ENCODE measurements around the gene POLR2E. TPM values are rescaled to one million over a fixed set of nuclear protein-coding genes. Genes with fewer than 3 reads are reported as not detected.

Gene POLR2E
- total RNA-seq, 1 donor = 70.2 TPM

DNA sequence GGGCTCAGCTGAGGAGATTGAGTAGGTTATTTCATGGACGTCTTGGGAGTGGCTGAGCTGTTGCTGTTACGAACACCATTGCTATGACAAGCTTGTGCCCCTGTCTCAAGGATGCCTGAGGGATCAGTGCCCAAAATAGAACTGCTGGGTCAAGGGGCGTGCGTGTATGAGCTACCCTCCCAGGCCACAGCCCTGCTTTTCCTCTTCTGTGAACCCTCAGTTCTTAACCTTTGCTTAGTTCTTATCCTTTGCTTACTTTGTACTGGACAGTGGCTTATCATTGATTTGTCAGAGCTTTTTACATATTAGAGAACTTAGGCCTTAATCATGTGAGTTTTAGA lies 19.2 kb downstream of the POLR2E start:
- Histone ChIP-seq H3K4me3 (ENCODE audit: insufficient read depth, low read length) (no peak overlapping the region), H3K27me3 (ENCODE audit: insufficient read depth, low read length) (peaks cover 10% of the 10 kb centered on the region), H3K36me3 (ENCODE audit: insufficient read depth, low read length) (no peaks in the 10 kb centered on the region), H4K20me1 (ENCODE audit: insufficient read depth, low read length) (no peaks in the 10 kb centered on the region), H3K9me3 (ENCODE audit: low read depth, low read length) (no peaks in the 10 kb centered on the region), H3K27ac (ENCODE audit: low read depth, low read length) (no peak overlapping the region), H3K79me2 (ENCODE audit: insufficient read depth, low read length) (no peaks in the 10 kb centered on the region), H3K4me2 (ENCODE audit: insufficient read depth, low read length) (no peak overlapping the region), H3K4me1 (ENCODE audit: insufficient read depth, low read length) (no peaks in the 10 kb centered on the region), H2AFZ (ENCODE audit: low read length) (no peak overlapping the region)
- DNase-seq (ENCODE audit: insufficient read length, low spot score, missing footprints) = no peak
- TF ChIP-seq, protein P1, sequence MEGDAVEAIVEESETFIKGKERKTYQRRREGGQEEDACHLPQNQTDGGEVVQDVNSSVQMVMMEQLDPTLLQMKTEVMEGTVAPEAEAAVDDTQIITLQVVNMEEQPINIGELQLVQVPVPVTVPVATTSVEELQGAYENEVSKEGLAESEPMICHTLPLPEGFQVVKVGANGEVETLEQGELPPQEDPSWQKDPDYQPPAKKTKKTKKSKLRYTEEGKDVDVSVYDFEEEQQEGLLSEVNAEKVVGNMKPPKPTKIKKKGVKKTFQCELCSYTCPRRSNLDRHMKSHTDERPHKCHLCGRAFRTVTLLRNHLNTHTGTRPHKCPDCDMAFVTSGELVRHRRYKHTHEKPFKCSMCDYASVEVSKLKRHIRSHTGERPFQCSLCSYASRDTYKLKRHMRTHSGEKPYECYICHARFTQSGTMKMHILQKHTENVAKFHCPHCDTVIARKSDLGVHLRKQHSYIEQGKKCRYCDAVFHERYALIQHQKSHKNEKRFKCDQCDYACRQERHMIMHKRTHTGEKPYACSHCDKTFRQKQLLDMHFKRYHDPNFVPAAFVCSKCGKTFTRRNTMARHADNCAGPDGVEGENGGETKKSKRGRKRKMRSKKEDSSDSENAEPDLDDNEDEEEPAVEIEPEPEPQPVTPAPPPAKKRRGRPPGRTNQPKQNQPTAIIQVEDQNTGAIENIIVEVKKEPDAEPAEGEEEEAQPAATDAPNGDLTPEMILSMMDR (IDR thresholded peaks at IDR 0.05; ENCODE audit: extremely low read depth, low read depth, low read length) = no peak

DNA sequence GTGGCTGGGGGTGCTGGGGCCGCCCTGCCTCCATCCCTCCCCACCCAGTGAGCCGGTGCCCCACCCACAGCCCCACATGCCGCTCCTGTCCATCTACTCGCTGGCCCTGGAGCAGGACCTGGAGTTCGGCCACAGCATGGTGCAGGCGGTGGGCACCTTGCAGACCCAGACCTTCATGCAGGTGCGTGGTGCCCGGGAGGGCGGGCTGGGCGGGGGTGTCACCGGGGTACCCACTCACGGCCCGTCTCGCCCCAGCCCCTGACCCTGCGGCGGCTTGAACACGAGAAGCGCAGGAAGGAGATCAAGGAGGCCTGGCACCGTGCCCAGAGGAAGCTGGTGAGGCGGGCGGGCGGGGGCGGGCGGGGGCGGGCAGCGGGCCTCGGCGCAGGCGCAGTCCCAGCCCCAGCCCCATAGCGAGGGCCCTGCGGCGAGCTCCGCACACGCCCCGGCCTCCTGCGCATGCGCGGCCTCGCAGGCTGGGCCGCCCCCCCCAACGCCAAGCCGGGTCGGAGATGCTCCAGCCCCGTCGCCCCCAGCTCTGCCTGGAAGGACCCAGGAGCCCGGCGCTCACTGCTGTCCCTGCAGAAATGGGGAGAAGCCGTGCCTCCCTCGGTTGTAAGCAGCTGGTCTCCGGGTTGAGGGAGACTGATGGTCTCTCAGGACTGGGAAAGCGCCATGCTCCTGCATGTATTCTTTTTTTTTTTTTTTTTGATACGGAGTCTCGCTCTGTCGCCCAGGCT lies 20.5 kb downstream of the POLR2E start:
- no peaks in the 10 kb centered on the region for H3K79me2 ChIP-seq (ENCODE audit: insufficient read depth, low read length)
- no peak overlapping the region for H2AFZ ChIP-seq (ENCODE audit: low read length)
- no peak overlapping the region for H3K4me2 ChIP-seq (ENCODE audit: insufficient read depth, low read length)
- H3K4me1 ChIP-seq (ENCODE audit: insufficient read depth, low read length) = no peaks in the 10 kb centered on the region
- no peak overlapping the region for H3K4me3 ChIP-seq (ENCODE audit: insufficient read depth, low read length)
- no peak overlapping the region for H3K27ac ChIP-seq (ENCODE audit: low read depth, low read length)
- H3K36me3 ChIP-seq (ENCODE audit: insufficient read depth, low read length) = no peaks in the 10 kb centered on the region
- H4K20me1 ChIP-seq (ENCODE audit: insufficient read depth, low read length) = no peaks in the 10 kb centered on the region
- TF ChIP-seq, protein P1 (IDR thresholded peaks at IDR 0.05; ENCODE audit: extremely low read depth, low read depth, low read length) = no peak
- H3K9me3 ChIP-seq (ENCODE audit: low read depth, low read length) = no peaks in the 10 kb centered on the region
- DNase-seq (ENCODE audit: insufficient read length, low spot score, missing footprints) = no peak
- peaks cover 23% of the 10 kb centered on the region for H3K27me3 ChIP-seq (ENCODE audit: insufficient read depth, low read length)

DNA sequence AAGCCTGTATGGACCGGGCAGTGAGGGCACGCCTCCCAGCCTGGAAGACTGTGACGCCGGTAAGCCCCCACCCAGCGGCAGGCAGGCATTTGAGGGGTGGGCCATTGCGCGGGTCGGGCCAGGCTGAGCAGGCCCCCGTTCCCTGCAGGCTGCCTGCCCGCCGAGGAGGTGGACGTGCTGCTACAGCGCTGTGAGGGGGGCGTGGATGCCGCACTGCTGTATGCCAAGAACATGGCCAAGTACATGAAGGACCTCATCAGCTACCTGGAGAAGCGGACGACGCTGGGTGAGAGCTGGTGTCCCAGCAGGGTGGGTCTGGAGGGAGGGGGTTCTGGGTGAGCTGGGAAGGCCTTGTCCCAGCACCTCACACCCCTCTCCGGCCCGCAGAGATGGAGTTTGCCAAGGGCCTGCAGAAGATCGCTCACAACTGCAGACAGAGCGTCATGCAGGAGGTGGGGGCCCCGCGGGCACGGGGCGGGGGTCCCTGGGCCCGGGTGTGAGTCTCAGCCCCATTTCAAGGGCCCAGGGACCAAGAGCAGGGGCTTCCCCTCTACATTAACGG lies 21.1 kb downstream of the POLR2E start:
- TF ChIP-seq, protein P1 (IDR thresholded peaks at IDR 0.05; ENCODE audit: extremely low read depth, low read depth, low read length) = no peak
- Histone ChIP-seq H4K20me1 (ENCODE audit: insufficient read depth, low read length) (no peaks in the 10 kb centered on the region), H3K4me1 (ENCODE audit: insufficient read depth, low read length) (no peaks in the 10 kb centered on the region), H3K36me3 (ENCODE audit: insufficient read depth, low read length) (no peaks in the 10 kb centered on the region), H3K79me2 (ENCODE audit: insufficient read depth, low read length) (no peaks in the 10 kb centered on the region), H3K4me3 (ENCODE audit: insufficient read depth, low read length) (no peak overlapping the region), H3K27me3 (ENCODE audit: insufficient read depth, low read length) (peaks cover 28% of the 10 kb centered on the region), H2AFZ (ENCODE audit: low read length) (no peak overlapping the region), H3K4me2 (ENCODE audit: insufficient read depth, low read length) (no peak overlapping the region), H3K27ac (ENCODE audit: low read depth, low read length) (no peak overlapping the region), H3K9me3 (ENCODE audit: low read depth, low read length) (no peaks in the 10 kb centered on the region)
- no peak for DNase-seq (ENCODE audit: insufficient read length, low spot score, missing footprints)

DNA sequence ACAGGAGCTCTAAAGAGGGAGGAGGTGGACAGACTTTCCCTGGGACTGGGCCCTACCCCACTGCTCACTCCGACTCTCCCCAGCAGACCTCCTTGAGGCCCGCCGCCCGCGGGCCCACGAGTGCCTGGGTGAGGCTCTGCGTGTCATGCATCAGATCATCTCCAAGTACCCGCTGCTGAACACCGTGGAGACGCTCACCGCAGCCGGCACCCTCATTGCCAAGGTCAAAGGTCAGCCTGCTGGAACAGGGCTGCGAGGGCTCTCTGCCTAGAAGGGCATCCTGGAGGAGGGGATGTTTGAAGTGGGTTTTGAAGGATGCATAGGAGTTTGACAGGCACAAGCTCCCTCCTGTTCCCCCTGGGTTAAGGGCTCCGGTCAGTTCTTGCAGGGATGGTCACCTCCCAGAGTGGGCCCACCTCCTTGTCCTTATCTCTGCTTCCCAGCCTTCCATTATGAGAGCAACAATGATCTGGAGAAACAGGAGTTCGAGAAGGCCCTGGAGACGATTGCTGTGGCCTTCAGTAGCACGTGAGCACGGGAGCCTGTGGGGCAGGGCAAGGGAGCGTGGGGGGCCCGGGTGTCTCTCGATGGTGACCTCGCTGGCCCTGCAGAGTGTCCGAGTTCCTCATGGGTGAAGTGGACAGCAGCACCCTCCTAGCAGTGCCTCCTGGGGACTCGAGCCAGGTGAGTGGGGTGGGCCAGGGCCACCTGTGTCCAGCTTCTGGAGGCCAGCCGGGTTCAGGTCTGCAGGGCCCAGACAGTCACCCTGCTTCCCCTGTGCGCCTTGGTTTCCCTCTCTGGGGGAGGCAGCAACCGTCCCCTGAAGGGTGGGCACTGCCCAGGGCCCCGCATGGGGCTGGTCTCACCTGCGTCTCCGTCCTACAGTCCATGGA lies 21.9 kb downstream of the POLR2E start:
- no peak overlapping the region for H2AFZ ChIP-seq (ENCODE audit: low read length)
- peaks cover 31% of the 10 kb centered on the region for H3K27me3 ChIP-seq (ENCODE audit: insufficient read depth, low read length)
- H3K4me2 ChIP-seq (ENCODE audit: insufficient read depth, low read length) = no peak overlapping the region
- no peaks in the 10 kb centered on the region for H3K9me3 ChIP-seq (ENCODE audit: low read depth, low read length)
- no peaks in the 10 kb centered on the region for H3K79me2 ChIP-seq (ENCODE audit: insufficient read depth, low read length)
- DNase-seq (ENCODE audit: insufficient read length, low spot score, missing footprints) = no peak
- H3K4me3 ChIP-seq (ENCODE audit: insufficient read depth, low read length) = no peak overlapping the region
- TF ChIP-seq, protein P1 (IDR thresholded peaks at IDR 0.05; ENCODE audit: extremely low read depth, low read depth, low read length) = no peak
- no peaks in the 10 kb centered on the region for H4K20me1 ChIP-seq (ENCODE audit: insufficient read depth, low read length)
- H3K4me1 ChIP-seq (ENCODE audit: insufficient read depth, low read length) = no peaks in the 10 kb centered on the region
- H3K36me3 ChIP-seq (ENCODE audit: insufficient read depth, low read length) = no peaks in the 10 kb centered on the region
- no peak overlapping the region for H3K27ac ChIP-seq (ENCODE audit: low read depth, low read length)

All from osteoblast (primary cell).